Stimulated activated CD8-positive, alpha-beta memory T cell treated with anti-CD3 and anti-CD28 coated beads, Interleukin-15, amount 100 ng/mL, for 4 hours (primary cell): ENCODE data around the gene L1TD1.
"Not testable (repeated sequence)": the region's sequence is repeated elsewhere in the genome, so short reads cannot be mapped to it uniquely, and the experiment has no call there.

ENCODE experiments used
- DNase-seq, 2 donors: peaks; one replicate each; pipeline ENCODE4 v3.0.0-alpha.2; 2020; ENCODE audit warnings: low read depth in 2 of 2

The L1TD1 gene

GRCh38 chr1:62194651-62195544 lies at the start of gene L1TD1:
L1TD1 (plus strand) TSS chr1:62194849; CDS start chr1:62206629, 11,780 bp downstream.
- DNase-seq = no peak

- no peak for DNase-seq
Observed at GRCh38 chr1:62159940-62160348, 34.7 kb upstream of the L1TD1 start.

- DNase-seq = no peak
Observed at GRCh38 chr1:62161711-62162110, 32.9 kb upstream of the L1TD1 start.

GRCh38 chr1:62170380-62170779 lies 24.3 kb upstream of the L1TD1 start:
- DNase-seq = not testable (repeated sequence)

GRCh38 chr1:62175568-62176179 lies 19.0 kb upstream of the L1TD1 start:
- DNase-seq = no peak

- no peak for DNase-seq
Observed at GRCh38 chr1:62176597-62177312, 17.9 kb upstream of the L1TD1 start.

GRCh38 chr1:62177621-62178020 lies 17.0 kb upstream of the L1TD1 start:
- no peak for DNase-seq

- DNase-seq = no peak
Observed at GRCh38 chr1:62178372-62178771, 16.3 kb upstream of the L1TD1 start.

- not testable (repeated sequence) for DNase-seq
Observed at GRCh38 chr1:62180054-62180453, 14.6 kb upstream of the L1TD1 start.

- DNase-seq = no peak
Observed at GRCh38 chr1:62180639-62181038, 14.0 kb upstream of the L1TD1 start.

GRCh38 chr1:62181532-62181931 lies 13.1 kb upstream of the L1TD1 start:
- DNase-seq = no peak

- DNase-seq = not testable (repeated sequence)
Observed at GRCh38 chr1:62182157-62182556, 12.5 kb upstream of the L1TD1 start.

GRCh38 chr1:62183164-62184020 lies 11.3 kb upstream of the L1TD1 start:
- not testable (repeated sequence) for DNase-seq

- no peak for DNase-seq
Observed at GRCh38 chr1:62184336-62184735, 10.3 kb upstream of the L1TD1 start.

GRCh38 chr1:62185233-62185632 lies 9.4 kb upstream of the L1TD1 start:
- not testable (repeated sequence) for DNase-seq

- DNase-seq = no peak
Observed at GRCh38 chr1:62185677-62186076, 9.0 kb upstream of the L1TD1 start.

GRCh38 chr1:62187548-62187947 lies 7.1 kb upstream of the L1TD1 start:
- no peak for DNase-seq

- no peak for DNase-seq
Observed at GRCh38 chr1:62188111-62188510, 6.5 kb upstream of the L1TD1 start.

GRCh38 chr1:62196086-62196690 lies 1.5 kb downstream of the L1TD1 start:
- DNase-seq = no peak

- no peak for DNase-seq
Observed at GRCh38 chr1:62198069-62198780, 3.6 kb downstream of the L1TD1 start.

- DNase-seq = no peak
Observed at GRCh38 chr1:62198781-62199125, 4.1 kb downstream of the L1TD1 start.
